NCI-H748 (cell line): Measurements from ENCODE around the gene SNX15.

Experiments used
- DNase-seq: peaks from one replicate; lab custom pipeline; 2025; ENCODE audit not compliant: unreplicated experiment; lab: John Stamatoyannopoulos, UW

SNX15 gene

DNA sequence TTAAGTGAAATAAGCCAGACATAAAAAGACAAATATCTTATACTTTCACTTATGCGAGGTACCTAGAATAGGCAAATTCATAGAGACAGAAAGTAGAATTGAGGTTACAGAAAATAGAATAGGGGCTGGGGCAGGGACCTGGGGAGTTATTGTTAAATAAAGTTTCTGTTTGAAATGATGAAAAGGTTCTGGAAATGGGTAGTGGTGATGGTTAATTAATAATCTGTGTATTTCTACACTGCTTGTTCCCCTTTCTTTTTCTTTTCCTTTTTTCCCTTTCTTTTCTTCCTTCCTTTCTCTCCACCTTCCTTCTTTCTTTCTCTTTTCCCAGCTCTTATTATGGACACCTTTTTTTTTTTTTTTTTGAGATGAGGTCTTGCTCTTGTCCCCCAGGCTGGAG is 28.3 kb downstream of the SNX15 start:
- no peak for DNase-seq

DNA sequence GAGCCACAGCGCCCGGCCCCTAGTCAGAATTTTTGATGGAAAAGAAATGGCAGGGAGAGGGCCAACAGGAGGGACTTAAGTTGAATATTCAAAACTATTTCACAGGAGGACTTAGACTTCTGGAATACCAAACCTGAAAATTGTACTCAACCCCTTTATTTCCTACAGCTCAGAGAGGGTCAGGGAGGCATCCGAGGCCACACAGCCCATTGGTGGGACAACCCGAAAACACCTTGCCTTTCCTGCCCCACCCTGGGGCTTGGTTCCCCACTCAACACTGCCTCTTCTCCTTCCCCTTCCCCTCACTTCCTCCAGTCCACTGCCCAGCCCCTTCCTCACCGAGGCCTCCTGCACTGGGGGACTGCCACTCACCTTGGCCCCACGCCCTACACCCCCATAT is 29.8 kb downstream of the SNX15 start:
- no peak for DNase-seq

DNA sequence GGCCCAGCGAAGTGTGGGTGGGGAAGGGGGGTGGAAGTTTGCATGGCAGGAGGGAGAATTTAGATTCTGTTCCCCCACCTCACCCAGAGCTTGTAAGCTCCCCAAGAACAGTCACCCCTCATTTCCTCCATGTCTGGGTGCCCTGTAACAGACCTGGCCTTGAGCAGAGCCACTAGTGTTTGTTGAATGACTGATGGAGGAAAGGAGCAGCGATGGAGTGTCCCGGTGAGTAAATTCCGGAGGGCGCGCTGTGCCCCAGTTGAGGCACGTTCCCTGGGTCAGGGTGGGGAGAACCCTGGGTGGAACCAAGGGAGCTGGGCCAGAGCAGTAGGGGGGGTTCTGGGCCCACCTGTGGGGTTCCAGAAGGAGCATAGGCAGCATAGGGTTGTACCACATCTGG is 30.3 kb downstream of the SNX15 start:
- no peak for DNase-seq

DNA sequence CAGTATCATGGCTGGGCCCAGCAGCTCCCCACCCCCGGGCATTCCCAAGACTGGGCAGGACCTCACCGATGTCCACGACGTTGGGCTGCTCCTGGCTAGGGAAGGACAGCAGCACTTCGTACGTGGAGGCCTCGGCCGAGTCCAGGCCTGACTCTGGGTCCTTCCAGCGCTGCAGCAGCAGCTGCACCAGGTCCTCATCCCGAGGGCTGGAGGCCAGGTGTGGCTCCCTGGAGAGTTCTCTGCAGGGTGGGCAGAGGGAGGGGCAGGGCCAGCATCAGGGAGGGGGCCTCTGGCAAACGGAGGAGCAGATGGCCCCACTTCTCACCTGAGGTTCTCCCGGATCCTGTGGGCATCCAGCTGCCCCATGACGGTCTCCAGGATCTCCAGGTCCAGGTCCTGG is 30.8 kb downstream of the SNX15 start:
- no peak for DNase-seq

DNA sequence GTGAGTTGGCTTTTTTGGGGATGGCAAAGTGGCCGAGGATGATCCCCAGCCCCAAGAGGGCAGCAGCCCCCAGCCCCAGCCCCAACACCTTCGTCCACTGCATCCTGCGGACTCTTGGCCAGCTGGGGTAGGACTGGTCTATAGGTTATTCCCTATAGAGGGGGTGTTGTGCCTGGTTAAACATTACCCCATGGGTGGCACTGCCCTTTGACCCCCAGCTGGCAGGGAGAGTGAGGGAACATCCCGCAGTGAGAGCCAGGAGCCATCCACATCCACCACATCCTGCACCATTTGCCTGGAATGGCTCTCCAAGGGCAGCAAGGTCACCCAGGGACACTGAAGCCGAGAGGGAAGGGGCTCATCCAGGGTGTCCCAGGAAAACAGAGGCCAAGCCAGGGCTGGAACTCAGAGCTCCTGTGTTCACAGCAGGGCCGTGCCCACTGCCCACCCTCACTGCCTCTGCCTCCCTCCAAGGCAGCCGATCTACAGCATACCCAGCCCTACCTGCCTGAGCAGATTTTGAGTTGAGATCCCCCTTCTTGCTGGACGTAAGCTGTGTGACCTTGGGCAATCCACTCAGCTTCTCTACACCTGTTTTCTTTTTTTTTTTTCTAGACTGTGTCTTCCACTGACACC is 31.3 kb downstream of the SNX15 start, which contains the start of gene NAALADL1:
Gene NAALADL1, minus strand, starts transcription at position 135 of the 636 bp plus-strand sequence. Its CDS starts 32 bp downstream, at position 103.
- DNase-seq = no peak

DNA sequence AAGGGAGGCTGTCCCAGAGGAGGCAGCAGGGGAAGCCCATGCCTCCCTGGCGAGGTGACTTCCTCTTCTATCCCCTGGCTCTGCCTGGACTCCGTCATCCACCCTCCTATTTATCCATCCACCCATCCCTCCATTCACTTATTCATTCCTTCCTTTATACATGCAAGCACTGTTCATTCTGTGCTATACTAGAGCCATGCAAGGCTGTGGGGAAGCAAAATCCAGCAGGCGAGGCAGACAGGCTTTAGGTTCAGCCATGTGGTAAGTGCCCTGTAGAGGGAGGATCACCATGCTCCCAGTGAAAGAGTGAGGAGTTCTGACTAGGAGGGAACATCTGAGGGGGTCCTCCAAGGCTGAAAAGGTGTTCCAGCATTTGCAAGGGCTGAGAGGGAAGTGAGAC is 32.3 kb downstream of the SNX15 start:
- DNase-seq = no peak

DNA sequence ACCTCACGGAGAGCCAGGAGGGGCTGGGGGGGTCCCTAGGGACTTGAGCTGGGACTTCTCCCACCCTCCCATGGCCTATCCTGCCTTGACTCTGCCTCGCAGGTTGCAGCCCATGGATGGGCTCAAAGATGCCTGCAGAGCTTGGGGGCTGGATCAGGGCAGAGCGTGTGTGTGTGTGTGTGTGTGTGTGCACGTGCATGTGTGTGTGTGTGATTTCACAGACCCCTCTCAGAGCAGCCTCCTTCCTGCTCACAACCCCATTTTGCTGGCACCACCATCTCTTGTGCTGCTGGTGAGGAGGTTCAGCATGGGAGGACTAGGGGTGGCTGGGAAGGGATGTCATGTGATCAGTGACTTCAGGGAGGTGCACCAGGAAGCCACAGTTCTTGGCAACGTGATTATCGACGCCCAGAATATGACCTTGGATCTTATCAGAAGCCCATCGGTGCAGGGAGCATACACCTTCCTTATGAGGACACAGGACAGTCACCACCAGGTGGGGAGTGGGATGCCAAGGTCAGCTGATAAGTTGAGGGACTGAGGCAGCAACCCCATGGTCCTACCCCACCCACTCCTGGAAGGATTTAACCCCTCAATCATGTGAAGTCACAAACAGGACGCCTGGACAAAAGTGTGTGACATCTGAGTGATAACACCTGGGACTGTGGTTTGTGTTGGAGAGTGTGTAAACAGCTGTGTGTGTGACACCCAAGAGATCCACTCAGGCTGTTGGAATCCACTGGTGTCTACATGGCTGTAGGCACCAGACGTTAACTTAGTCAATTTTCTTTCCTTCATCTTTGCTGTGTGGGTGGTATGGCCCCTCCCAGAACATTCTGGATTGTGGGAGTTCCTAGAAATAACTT is 33.0 kb downstream of the SNX15 start:
- DNase-seq = no peak

DNA sequence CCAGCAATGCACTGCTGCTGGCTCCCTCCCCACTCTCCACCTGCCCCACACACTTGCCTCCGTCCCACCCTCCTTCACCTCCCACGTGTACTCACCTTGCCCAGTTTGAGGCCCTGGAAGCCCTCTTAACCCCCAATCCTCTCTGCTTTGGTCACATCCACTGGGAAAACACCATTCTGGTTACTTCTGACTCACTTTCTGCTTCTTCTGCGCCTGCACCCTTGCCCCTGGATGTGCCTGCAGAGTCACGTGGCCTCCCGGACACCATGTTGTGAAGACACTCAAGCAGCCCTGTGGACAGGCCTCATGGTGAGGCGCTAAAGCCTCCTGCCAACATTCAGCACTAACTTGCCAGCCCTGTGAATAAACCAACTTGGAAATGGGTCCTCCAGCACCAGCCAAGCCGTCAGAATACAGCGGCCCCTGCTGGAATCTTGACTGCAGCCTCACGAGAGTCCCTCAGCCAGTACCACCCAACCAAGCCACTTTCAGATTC is 33.7 kb downstream of the SNX15 start:
- peak; percentile 22 for DNase-seq

DNA sequence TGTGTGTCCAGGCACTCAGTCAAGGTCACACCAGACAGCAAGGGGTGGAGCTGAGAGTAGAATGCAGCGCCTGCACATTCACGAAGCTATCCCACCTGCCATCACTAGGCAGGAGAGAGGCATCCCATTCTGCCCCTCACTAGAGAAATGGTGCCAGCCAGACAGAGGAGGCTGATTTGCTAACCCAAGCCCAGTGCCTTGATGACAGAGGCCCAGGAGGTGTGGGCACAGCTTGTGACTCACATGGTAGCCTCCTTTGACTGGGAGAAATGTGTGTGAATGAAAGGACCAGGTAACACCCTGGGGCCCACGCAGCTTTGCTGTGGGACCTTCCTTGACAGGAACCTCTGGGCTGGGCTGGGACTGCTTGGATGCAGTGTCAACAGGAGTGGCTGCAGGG is 36.3 kb downstream of the SNX15 start:
- no peak for DNase-seq

DNA sequence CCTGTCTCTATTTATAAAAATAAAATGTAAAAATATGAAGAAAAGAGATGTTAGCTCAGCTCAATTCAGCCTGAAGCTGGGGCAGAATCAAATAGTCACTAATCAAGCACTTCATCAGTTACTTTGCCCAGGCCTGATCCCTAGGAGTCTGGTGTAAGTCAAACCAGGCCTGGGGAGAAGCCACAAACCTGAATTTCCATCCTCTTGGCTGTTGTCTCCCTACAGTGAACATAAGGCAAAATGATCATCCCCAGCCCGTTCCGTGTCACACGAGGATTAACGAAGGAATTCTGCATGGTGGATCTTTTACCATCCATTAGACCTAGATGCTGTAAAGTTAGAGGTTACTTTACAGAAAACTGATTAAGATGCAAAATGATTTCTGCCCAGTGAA is 37.6 kb downstream of the SNX15 start:
- DNase-seq = no peak

DNA sequence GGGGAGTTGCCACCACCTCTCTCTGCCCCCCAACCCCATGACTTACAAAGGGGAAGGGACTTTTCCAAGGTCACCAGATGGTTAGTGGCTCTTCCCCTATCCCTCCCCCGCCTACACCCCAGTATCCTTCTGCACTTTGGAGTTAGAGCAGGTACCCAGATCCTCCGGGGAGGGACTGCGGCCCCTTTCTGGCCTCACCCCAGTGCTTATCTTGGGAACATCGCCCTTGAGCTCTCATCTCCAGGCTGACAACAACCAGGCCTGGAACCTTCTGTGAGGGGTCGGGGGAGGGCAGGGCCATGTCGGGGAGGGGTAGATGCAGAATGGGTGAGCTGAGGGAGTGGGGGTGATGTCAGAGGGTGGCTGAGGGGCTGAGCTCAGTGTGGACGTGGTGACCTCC is 38.6 kb downstream of the SNX15 start:
- DNase-seq = no peak

DNA sequence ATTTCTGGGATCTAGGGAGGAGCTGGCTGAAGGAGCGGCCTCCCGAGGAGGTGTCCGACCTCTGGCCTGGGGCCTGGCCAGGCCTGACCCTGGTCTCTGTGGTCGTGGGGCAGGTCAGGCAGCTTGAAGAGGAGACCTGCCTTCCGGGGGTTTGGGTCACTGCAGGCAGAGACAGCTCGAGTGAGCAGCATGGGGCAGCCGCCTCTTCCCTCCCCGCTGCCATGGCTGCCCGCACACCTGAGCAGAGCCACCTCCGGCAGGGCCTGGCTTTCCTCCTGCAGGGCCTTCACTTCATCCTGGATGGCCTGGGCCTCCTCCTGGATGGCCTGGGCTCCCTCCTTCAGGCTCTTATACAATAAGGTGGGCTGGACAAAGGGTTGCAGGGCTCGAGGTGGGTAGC is 39.1 kb downstream of the SNX15 start:
- DNase-seq = no peak

DNA sequence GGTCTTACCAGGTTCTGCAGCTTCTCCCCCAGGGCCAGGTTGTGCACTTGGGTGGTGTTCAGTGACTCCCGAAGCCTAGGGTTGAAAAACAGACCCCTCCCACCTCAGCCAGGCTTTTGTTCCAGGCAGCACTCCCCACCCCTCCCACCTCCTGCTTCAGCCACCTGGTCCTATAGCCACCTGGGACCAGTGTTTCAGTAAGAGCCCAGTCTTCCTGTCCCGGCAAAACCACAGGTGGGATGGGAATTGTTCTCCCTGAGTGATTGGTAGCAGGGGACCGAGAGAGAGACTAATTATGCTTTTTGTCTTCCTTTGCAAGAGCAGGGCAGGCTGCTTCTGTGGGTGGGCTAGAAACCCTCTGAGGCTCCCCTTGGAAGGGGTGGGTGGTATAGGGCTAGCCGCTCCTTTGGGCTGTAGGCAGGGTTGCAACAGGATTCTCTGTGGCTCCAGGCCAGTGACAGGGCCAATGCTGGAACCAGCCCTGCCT is 39.6 kb downstream of the SNX15 start:
- DNase-seq = no peak

DNA sequence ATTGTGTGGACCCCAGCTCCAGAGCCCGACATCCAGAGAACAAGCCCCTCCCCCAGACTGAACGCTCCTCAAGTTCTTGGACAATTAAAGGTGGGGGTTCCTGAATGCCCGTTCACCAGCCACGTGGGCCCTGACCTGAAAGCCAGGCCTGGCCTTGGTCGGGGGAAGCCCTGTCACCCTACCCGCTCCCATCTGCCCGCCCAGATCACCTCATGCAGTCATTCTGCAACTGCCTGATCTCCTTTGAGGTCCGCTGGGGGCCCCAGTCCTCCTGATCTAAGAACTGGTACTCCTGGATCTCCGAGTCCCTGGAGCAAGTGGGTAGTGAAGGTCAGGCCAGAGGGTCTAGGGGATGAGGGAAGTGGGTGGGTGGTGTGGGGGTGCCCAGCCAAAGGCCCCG is 40.2 kb downstream of the SNX15 start:
- no peak for DNase-seq

DNA sequence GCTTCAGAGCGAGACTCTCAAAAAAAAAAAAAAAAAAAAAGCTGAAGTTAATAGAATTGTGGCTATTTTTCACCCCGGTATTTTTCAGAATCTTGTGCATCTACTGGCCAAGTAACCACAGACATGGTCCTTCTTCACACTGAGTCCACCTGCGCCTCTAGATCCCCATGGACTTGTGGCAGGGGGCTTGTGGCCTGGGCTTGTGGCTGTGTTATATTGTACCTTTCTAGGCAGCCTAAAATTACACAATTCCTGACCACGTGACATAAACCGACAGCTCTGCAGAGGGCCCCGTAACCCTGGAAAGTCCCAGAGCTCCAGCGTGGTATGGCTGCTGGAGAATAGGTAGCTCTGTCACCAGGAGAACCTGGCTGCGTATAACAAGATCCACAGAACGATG is 42.0 kb downstream of the SNX15 start:
- no peak for DNase-seq

DNA sequence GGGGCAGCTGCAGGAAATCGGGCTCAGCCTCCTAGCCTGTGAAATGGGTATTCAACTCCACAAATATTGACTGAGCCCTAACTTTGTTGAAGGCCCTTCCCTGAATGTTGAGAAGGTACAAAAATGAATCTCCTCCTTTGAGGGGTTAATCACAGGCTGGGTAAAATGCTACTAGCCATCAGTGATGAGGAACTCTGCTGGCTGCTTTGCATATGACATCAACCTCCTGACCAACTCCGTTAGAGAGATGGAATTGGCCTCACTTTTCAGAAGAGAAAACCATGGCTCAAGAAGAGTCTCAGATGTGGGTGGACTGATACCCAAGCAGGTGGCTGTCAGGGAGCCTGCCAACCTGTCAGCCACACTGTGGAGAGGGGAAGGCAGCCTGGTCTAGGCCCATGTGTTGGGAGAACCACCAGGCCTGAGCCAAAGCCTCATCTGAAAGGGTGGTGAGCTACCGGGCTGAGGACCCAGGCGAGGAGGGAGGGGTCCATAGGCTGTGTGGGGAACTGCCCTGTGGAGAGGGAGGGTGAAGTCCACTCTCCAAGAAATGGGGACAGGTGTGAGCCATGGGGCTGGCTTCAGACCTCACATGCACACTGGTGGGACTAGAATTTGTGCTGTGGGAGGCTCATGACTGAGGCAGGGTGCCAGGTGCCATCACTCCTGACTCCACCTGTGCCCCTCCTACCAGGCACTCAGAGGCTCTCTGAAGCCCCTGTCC is 44.8 kb downstream of the SNX15 start:
- DNase-seq = no peak

DNA sequence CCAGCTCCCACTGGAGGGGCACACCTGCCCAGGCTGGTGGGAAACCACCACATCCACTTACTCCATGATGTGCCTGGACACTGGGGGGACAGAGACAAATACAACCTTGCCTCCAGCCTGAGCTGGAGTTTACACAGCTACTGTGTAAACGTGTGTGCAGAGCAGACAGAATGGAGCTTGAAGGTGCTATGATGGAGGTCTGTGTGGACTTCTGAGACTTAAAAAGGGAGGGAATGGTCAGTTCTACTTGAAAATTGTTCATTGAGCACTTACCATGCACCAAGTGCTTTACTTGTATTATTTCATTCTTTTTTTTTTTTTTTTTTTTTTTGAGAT is 45.4 kb downstream of the SNX15 start:
- DNase-seq = no peak

DNA sequence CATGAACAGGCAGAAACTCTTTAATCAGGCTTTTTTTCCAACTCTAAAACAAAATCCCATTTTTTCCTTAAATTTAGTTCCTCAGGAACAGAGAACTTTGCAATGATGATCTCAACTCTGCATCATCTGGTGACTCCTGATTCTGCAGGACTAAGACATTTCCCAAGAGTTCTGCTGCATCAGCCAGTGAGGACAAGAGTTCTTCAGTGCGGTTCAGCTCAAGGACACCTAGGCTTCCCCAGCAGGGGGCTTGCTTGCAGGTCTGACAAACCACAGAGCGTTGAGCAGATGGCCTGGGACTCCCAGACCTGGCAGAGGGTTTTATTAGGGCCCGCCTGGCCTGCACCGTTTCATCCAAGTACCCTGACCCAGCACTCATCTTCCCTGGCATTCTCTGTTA is 50.2 kb downstream of the SNX15 start:
- no peak for DNase-seq

DNA sequence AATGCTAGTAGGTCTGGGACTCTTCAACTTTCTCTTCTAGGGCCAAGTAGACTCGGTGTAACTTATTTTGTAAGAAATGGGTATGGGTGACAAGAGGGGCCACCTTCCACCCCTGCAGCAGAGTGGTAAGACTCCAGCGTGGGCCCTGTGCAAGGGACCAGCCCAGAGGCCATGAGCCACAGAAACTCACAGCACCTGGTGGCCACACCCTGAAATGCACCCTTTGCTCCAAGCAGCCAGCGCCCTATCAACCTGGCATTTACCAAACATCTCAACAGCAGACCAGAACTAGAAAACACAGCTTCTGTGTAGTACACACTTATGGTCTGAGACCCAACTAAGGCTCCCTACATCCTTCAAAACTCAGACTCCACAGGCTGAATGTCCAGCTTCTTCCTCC is 50.9 kb downstream of the SNX15 start:
- DNase-seq = peak; percentile 36

DNA sequence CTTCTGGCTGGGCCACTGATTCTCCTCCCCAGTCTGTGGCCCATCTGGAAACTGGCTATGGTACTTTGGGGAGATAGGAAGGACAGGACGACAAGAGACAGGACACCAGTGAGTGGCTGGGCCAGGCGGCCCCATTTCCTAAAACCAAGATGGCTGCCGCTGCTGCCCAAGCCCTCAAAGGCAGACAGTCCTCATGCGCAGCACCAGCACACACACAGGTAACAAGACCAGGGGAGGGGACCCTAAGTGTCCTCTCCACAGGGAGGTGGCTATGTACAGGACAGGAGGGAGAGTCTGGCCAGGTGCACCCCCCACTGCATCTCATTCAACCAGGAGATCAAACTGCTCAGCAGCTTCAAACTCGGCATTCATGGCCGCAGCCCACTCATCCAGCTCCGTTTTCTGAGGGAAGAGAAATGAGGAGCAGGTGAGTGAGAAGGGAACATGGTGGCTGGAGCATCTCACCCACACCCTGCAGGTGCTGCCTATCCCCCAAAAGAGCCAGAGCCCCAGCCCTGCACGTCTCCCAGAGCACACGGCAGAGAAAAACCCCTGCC is 51.6 kb downstream of the SNX15 start:
- DNase-seq = no peak

DNA sequence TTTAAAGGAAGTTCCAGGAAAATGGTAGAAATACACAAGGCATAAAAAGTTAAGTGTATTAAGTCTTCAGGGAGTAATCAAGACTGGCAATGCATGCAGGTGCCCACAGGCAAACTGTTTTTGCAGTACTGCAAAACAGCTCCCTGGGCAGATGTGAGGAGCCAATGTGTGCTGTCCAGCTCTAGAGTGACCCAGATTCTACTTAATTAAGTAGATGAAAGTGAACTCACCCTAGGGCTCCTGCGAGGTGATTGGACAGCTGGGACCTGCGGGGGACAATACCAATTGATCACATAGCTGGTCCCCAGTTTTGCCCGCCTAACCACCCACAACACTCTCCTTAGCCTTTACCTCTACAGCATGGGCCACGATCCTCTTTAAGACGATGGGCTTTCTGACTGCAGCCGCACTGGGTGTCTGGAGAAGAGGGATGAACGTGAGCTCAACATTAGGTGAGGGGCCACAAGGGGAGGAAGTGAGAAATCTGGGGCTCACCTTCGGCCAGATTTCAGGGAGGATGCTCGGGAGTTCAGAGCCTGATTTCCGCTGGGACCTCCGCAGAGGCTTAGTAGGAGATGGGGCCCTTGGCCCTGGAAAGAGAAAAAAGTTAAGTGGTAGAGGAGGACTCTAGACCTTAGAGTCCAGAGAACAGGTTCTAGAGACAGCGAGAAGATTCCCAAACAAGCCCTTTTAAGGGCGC is 56.0 kb downstream of the SNX15 start:
- DNase-seq = no peak
